Neuron (in vitro differentiated cells): ENCODE data around the gene RAP1GDS1.
"Not testable (repeated sequence)": the region's sequence is repeated elsewhere in the genome, so short reads cannot be mapped to it uniquely, and the experiment has no call there.

ENCODE experiments used
- H2AFZ ChIP-seq: one replicate; pipeline ENCODE4 v1.6.1; 2013; ENCODE audit warnings: low read depth, mild to moderate bottlenecking, inconsistent platforms, low read length, moderate library complexity
- H3K27me3 ChIP-seq: one replicate; pipeline ENCODE4 v1.6.1; 2013; ENCODE audit warnings: low read length; ENCODE audit not compliant: insufficient read depth
- H3K36me3 ChIP-seq: one replicate; pipeline ENCODE4 v1.6.1; 2013; ENCODE audit warnings: low read length; ENCODE audit not compliant: insufficient read depth
- H3K4me1 ChIP-seq: one replicate; pipeline ENCODE4 v1.6.1; 2013; ENCODE audit warnings: low read length; ENCODE audit not compliant: insufficient read depth
- H3K4me3 ChIP-seq: 2 replicates; pipeline ENCODE4 v1.5.1; 2013; ENCODE audit warnings: mild to moderate bottlenecking, low read length, moderate library complexity
- H3K9me3 ChIP-seq: one replicate; pipeline ENCODE4 v1.6.1; 2013; ENCODE audit warnings: low read length

Gene RAP1GDS1

DNA sequence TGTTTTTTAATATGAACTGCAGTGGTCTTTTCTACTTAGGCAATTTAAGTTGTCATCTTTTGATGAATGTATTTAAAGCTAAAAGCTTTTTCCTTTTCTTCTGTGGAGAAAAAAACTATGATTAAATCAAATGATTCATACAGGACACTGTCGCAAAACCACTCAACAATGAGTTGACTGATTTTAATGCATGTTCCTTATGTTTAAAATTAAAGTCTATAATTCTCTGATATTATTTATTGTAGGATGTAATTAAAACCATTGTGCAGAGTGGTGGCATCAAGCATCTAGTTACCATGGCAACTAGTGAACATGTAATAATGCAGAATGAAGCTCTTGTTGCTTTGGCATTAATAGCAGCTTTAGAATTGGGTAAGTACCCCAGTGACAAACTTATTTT lies 172.5 kb downstream of the RAP1GDS1 start:
- Histone ChIP-seq H3K9me3 (no peaks in the 10 kb centered on the region), H3K4me3 (no peak overlapping the region), H3K4me1 (peaks cover 2% of the 10 kb centered on the region), H3K27me3 (no peaks in the 10 kb centered on the region), H3K36me3 (peaks cover 10% of the 10 kb centered on the region), H2AFZ (no peak overlapping the region)

DNA sequence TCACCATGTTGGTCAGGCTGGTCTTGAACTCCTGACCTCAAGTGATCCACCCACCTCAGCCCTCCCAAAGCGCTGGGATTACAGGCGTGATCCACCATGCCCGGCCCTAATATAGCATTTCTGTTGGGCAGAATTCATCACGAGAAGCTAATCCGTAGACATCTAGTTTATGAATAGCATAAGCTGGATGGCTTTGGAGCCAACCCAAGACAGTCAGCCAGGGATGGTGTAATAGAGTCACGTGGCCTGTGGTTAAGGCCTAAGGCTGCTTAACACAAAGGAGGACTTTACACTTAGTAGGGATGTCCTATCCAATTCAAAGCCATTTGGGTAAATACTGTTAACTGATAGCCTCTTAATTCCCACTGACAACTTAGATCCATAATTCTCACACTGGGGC lies 173.6 kb downstream of the RAP1GDS1 start:
- H3K4me1 ChIP-seq, result peaks cover 2% of the 10 kb centered on the region
- H3K27me3 ChIP-seq, result no peaks in the 10 kb centered on the region
- no peak overlapping the region for H3K4me3 ChIP-seq
- H3K9me3 ChIP-seq, result no peaks in the 10 kb centered on the region
- no peak overlapping the region for H2AFZ ChIP-seq
- H3K36me3 ChIP-seq, result peaks cover 10% of the 10 kb centered on the region

- H3K4me3 ChIP-seq, result no peak overlapping the region
- H3K4me1 ChIP-seq, result no peaks in the 10 kb centered on the region
- H3K9me3 ChIP-seq, result no peaks in the 10 kb centered on the region
- H3K36me3 ChIP-seq, result peaks cover 18% of the 10 kb centered on the region
- H2AFZ ChIP-seq, result no peak overlapping the region
- H3K27me3 ChIP-seq, result no peaks in the 10 kb centered on the region
These were observed 183.2 kb downstream of the RAP1GDS1 start for GRCh38 chr4:98444371-98444770.

DNA sequence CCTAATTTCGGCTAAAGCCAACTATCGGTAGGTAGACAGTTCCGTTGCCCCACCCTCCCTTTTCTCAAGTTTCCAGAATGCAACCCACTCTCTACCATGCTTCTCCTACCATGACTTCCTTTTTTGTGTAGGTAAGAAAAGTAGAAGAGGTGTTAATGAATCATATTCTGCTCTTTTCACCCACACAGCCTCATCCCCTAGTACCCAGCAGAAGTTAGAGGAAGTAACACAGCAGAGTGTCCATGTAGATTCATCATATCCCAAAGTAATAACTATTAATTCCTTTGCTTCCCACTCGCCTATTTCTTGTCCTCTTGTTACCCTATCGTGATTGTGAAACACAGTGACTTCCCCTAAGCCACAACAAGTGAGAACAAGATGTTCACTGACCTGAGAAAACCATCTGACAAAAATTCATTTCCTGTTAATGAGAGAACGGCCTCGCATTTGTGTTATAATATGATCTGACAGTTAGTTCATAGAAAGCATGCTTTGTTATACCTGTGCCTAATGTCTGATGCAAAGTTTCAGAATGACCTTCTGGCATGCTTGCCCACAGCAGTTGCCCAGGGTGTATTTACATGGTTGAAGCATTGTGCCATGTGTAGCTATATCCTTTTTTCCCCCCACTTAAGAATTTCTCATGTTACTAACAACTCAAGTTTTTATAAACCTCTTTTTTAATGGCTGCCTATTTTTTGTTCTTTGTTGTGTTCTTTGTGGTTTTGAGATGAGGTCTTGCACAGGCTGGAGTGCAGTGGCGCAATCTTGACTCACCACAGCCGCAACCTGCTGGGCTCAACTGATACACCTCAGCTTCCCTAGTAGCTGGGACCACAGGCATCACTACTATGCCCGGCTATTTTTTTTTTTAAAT lies 185.6 kb downstream of the RAP1GDS1 start:
- Histone ChIP-seq H2AFZ (no peak overlapping the region), H3K9me3 (no peaks in the 10 kb centered on the region), H3K36me3 (peaks cover 16% of the 10 kb centered on the region), H3K4me1 (no peaks in the 10 kb centered on the region), H3K4me3 (no peak overlapping the region), H3K27me3 (no peaks in the 10 kb centered on the region)

- Histone ChIP-seq H3K4me1 (no peaks in the 10 kb centered on the region), H3K9me3 (no peaks in the 10 kb centered on the region), H3K4me3 (no peak overlapping the region), H3K36me3 (peaks cover 6% of the 10 kb centered on the region), H3K27me3 (no peaks in the 10 kb centered on the region), H2AFZ (no peak overlapping the region)
These were observed 186.5 kb downstream of the RAP1GDS1 start for GRCh38 chr4:98447648-98448047.

- no peak overlapping the region for H3K4me3 ChIP-seq
- no peaks in the 10 kb centered on the region for H3K36me3 ChIP-seq
- H3K9me3 ChIP-seq, result no peaks in the 10 kb centered on the region
- H2AFZ ChIP-seq, result no peak overlapping the region
- no peaks in the 10 kb centered on the region for H3K27me3 ChIP-seq
- H3K4me1 ChIP-seq, result no peaks in the 10 kb centered on the region
These were observed 187.7 kb downstream of the RAP1GDS1 start for GRCh38 chr4:98448908-98449307.

- Histone ChIP-seq H3K4me3 (no peak overlapping the region), H3K27me3 (no peaks in the 10 kb centered on the region), H3K4me1 (no peaks in the 10 kb centered on the region), H2AFZ (no peak overlapping the region), H3K9me3 (no peaks in the 10 kb centered on the region), H3K36me3 (no peaks in the 10 kb centered on the region)
These were observed 190.9 kb downstream of the RAP1GDS1 start for GRCh38 chr4:98452091-98452490.

- not testable (repeated sequence) for H3K36me3 ChIP-seq, H3K4me1 ChIP-seq, H3K9me3 ChIP-seq, H3K27me3 ChIP-seq, H3K4me3 ChIP-seq, H2AFZ ChIP-seq
These were observed 196.2 kb downstream of the RAP1GDS1 start for GRCh38 chr4:98457422-98457821.

- H3K9me3 ChIP-seq, H3K27me3 ChIP-seq, H3K36me3 ChIP-seq, H2AFZ ChIP-seq, H3K4me1 ChIP-seq, H3K4me3 ChIP-seq: not testable (repeated sequence)
These were observed 200.1 kb downstream of the RAP1GDS1 start for GRCh38 chr4:98461121-98461865.

DNA sequence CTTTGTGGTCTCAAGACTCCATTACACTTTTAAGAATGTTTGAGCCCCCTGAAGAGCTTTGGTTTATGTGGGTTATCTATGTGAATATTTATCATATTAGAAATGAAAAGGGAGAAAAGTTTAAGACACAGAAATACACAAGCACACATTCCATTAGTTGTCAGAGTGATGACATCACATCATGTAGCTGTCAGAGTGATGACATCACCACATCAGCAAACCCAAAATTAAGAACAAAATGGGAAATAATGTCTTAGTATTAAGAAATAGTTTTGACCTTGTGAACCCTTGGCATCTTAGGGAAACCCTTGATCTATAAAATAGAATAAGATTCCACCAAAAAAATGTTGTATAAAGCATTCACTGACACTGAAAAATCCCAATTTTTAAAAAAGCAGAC lies 201.3 kb downstream of the RAP1GDS1 start:
- Histone ChIP-seq H3K36me3 (no peaks in the 10 kb centered on the region), H2AFZ (no peak overlapping the region)

DNA sequence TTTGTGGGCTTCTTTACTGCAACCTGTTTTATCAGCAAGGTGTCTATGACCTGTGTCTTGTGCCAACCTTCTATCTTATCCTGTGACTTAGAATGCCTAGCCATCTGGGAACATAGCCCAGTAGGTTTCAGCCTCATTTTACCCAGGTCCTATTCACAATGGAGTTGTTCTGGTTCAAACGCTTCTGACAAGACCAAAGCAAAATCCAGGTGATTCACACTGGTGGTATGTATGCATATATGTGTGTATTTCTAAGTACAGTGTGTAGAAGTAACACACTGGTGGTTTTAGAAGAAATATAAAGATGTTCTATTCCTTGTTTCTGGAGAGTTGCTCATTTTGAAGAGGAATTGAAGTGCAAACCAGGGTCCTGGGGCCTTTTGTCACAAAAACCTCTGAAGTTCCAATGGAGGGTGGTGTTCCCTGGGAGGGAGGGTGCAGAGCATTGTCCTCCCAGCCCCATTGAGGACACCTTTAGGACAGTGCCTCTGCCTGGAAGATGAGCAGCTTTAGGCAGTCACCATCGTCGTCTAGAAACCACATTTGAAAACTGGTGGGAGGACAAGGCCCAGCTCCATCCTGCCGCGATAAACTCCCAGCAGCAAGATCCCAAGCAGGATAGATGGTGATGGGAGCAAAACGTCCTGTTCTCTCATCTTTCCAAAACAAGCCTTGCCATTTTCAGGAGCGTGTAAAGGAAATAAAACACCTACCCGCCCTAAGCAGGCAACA lies 205.8 kb downstream of the RAP1GDS1 start:
- Histone ChIP-seq H3K36me3 (peaks cover 11% of the 10 kb centered on the region), H3K4me1 (peaks cover 6% of the 10 kb centered on the region), H3K4me3 (no peak overlapping the region), H2AFZ (no peak overlapping the region), H3K9me3 (no peaks in the 10 kb centered on the region), H3K27me3 (no peaks in the 10 kb centered on the region)

More for the DNA sequence above, 201.3 kb downstream of the RAP1GDS1 start:
- H3K4me3 ChIP-seq, result no peak overlapping the region
- no peaks in the 10 kb centered on the region for H3K4me1 ChIP-seq
- no peaks in the 10 kb centered on the region for H3K27me3 ChIP-seq
- H3K9me3 ChIP-seq, result no peaks in the 10 kb centered on the region

GRCh38 chr4:98467627-98468072 lies 206.5 kb downstream of the RAP1GDS1 start:
- peaks cover 6% of the 10 kb centered on the region for H3K4me1 ChIP-seq
- no peaks in the 10 kb centered on the region for H3K9me3 ChIP-seq
- peaks cover 16% of the 10 kb centered on the region for H3K36me3 ChIP-seq
- H3K4me3 ChIP-seq, result peak overlapping the region; percentile 41
- H2AFZ ChIP-seq, result peak overlapping the region; percentile 52
- no peaks in the 10 kb centered on the region for H3K27me3 ChIP-seq

DNA sequence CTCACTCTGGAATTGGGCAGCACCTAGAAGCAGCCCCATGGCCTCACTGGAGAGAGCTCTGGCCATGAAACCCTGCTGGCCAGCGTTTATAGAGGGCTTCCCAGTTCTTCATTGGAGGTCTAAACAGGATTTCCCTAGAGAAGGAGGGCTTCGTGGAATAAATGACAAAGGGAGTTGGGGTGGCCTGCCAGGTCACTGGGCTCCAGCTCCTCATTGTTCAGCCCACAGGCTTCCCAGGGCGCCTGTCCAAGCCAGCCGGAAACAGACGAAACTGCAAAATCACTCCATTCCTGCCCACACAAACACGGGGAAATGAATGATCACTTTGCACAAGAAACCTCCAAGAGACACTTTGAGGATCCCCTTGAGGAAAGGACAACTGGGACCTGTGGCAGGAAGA lies 207.5 kb downstream of the RAP1GDS1 start:
- H3K27me3 ChIP-seq, result no peaks in the 10 kb centered on the region
- no peak overlapping the region for H3K4me3 ChIP-seq
- H3K9me3 ChIP-seq, result no peaks in the 10 kb centered on the region
- no peak overlapping the region for H2AFZ ChIP-seq
- H3K4me1 ChIP-seq, result peaks cover 6% of the 10 kb centered on the region
- peaks cover 22% of the 10 kb centered on the region for H3K36me3 ChIP-seq
